DOHH2 (cell line): ENCODE data around the gene EPHB3.

Source experiments
- H3F3A ChIP-seq: fragments of 200-600 bp; sonication (generic), shearing (Covaris generic); 2 replicates; pipeline ENCODE4 v1.6.0; 2016; ENCODE audit warnings: antibody characterized with exemption, mild to moderate bottlenecking; ENCODE audit not compliant: control insufficient read depth, insufficient read depth
- H3K27ac ChIP-seq: fragments of 200-600 bp; sonication (generic); 2 replicates; pipeline ENCODE4 v1.5.1; 2014; ENCODE audit warnings: low read depth, mild to moderate bottlenecking, low read length, moderate library complexity
- H3K27me3 ChIP-seq: fragments of 200-600 bp; sonication (generic); 2 replicates; pipeline ENCODE4 v1.6.1; 2014; ENCODE audit warnings: mild to moderate bottlenecking, low read length, mixed read lengths; ENCODE audit not compliant: control insufficient read depth
- H3K36me3 ChIP-seq: fragments of 200-600 bp; sonication (generic); 2 replicates; pipeline ENCODE4 v1.6.1; 2014; ENCODE audit warnings: mild to moderate bottlenecking, low read length, moderate library complexity, mixed read lengths; ENCODE audit not compliant: control insufficient read depth
- H3K4me1 ChIP-seq: fragments of 200-600 bp; sonication (generic); 2 replicates; pipeline ENCODE4 v1.6.1; 2014; ENCODE audit warnings: mild to moderate bottlenecking, low read length, mixed read lengths; ENCODE audit not compliant: control insufficient read depth
- H3K4me2 ChIP-seq: fragments of 200-600 bp; sonication (generic); 2 replicates; pipeline ENCODE4 v1.6.0; 2014; ENCODE audit warnings: mild to moderate bottlenecking, low read length, moderate library complexity
- H3K4me3 ChIP-seq: fragments of 200-600 bp; sonication (generic); 2 replicates; pipeline ENCODE4 v1.5.1; 2014; ENCODE audit warnings: mild to moderate bottlenecking, low read length, mixed read lengths
- H3K79me2 ChIP-seq: fragments of 200-600 bp; sonication (generic); 2 replicates; pipeline ENCODE4 v1.6.1; 2014; ENCODE audit warnings: mild to moderate bottlenecking, low read length, mixed read lengths; ENCODE audit not compliant: control insufficient read depth
- H3K9me2 ChIP-seq: fragments of 200-600 bp; sonication (generic); replicated peaks from 2 replicates; pipeline ENCODE4 v1.6.1; 2014; ENCODE audit warnings: mild to moderate bottlenecking, low read length, mixed read lengths; ENCODE audit not compliant: control insufficient read depth
- H3K9me3 ChIP-seq: fragments of 200-600 bp; sonication (generic); 2 replicates; pipeline ENCODE4 v1.6.1; 2014; ENCODE audit warnings: antibody characterized with exemption, low read length, mixed read lengths; ENCODE audit not compliant: control insufficient read depth, insufficient read depth
- H4K20me1 ChIP-seq: fragments of 200-600 bp; sonication (generic); 2 replicates; pipeline ENCODE4 v1.6.0; 2014; ENCODE audit warnings: low read depth, mild to moderate bottlenecking, antibody characterized with exemption, low read length, moderate library complexity; ENCODE audit not compliant: control insufficient read depth, insufficient read depth
- CTCF ChIP-seq: fragments of 200-600 bp; sonication (generic); IDR thresholded peaks from one replicate; pipeline ENCODE4 v1.5.1; 2014; ENCODE audit warnings: antibody characterized with exemption, mild to moderate bottlenecking, low read depth, low read length; ENCODE audit not compliant: poor library complexity, severe bottlenecking
- EZH2phosphoT487 ChIP-seq: fragments of 200-600 bp; sonication (generic); IDR thresholded peaks from 2 replicates; pipeline ENCODE4 v1.6.1; 2017; ENCODE audit warnings: borderline replicate concordance, mild to moderate bottlenecking, antibody characterized with exemption, low read length, moderate library complexity, mixed read lengths

EPHB3 gene

GRCh38 chr3:184561061-184561912 lies at the start of gene EPHB3:
EPHB3 (plus strand) TSS chr3:184561785; CDS start chr3:184562236, 451 bp downstream.
- Histone ChIP-seq H3K9me3 (no peaks in the 10 kb centered on the region), H3K4me3 (peak within 1 kb of the TSS; percentile 39), H4K20me1 (no peaks in the 10 kb centered on the region; the same call in 1 of the 2 replicates), H3F3A (no peaks in the 10 kb centered on the region), H3K9me2 (no peaks in the 10 kb centered on the region), H3K4me2 (peak within 1 kb of the TSS; percentile 67), H3K27me3 (peaks cover 19% of the 10 kb centered on the region), H3K36me3 (no peaks in the 10 kb centered on the region), H3K27ac (no peak within 1 kb of the TSS), H3K4me1 (peaks cover 12% of the 10 kb centered on the region), H3K79me2 (no peaks in the 10 kb centered on the region)
- TF ChIP-seq EZH2phosphoT487 (no peak), CTCF (peak; percentile 100)

- Histone ChIP-seq H4K20me1 (no peaks in the 10 kb centered on the region), H3K4me3 (no peak overlapping the region), H3K4me2 (no peak overlapping the region), H3K27ac (no peak overlapping the region), H3K9me2 (no peaks in the 10 kb centered on the region), H3K4me1 (no peaks in the 10 kb centered on the region), H3K27me3 (peaks cover 60% of the 10 kb centered on the region), H3K79me2 (no peaks in the 10 kb centered on the region), H3F3A (no peaks in the 10 kb centered on the region), H3K36me3 (no peaks in the 10 kb centered on the region), H3K9me3 (no peaks in the 10 kb centered on the region)
- no peak for TF ChIP-seq CTCF
- no peak for TF ChIP-seq EZH2phosphoT487
Observed at GRCh38 chr3:184512621-184513020, 49.0 kb upstream of the EPHB3 start.

- Histone ChIP-seq H3K9me2 (no peaks in the 10 kb centered on the region), H3K4me3 (no peak overlapping the region), H3K4me1 (no peaks in the 10 kb centered on the region), H3K4me2 (no peak overlapping the region), H3K27ac (no peak overlapping the region), H4K20me1 (no peaks in the 10 kb centered on the region), H3K27me3 (peaks cover 65% of the 10 kb centered on the region), H3K9me3 (no peaks in the 10 kb centered on the region), H3K36me3 (no peaks in the 10 kb centered on the region), H3K79me2 (no peaks in the 10 kb centered on the region), H3F3A (no peaks in the 10 kb centered on the region)
- TF ChIP-seq EZH2phosphoT487 (no peak), CTCF (peak; percentile 77)
Observed at GRCh38 chr3:184513276-184514170, 48.1 kb upstream of the EPHB3 start.
